Measurements from ENCODE around the gene BBS12. TPM values are rescaled to one million over a fixed set of nuclear protein-coding genes. Genes with fewer than 3 reads are reported as not detected.

Gene BBS12
- total and polyA plus RNA-seq, 4 donors: 1.6 to 6.7 (median 3.1) TPM

GRCh38 chr4:122766353-122766705, 33.8 kb downstream of the BBS12 start:
- TF ChIP-seq CTCF (IDR thresholded peaks at IDR 0.05; ENCODE audit: control extremely low read depth, extremely low read depth): no peak
- peaks cover 0 to 3% (median 0%) of the 10 kb centered on the region in 5 donors for H3K4me1 ChIP-seq (ENCODE audit: control insufficient read depth in 5 of 5, insufficient read depth in 5 of 5, low read length in 5 of 5)
- ATAC-seq (ENCODE audit: insufficient read depth, low FRiP score): no peak
- H3K27ac ChIP-seq (ENCODE audit: low read depth in 1 of 2, low read length in 1 of 2): no peak overlapping the region
- H3K27me3 ChIP-seq (ENCODE audit: control insufficient read depth in 3 of 3, insufficient read depth in 3 of 3, low read length in 2 of 3): no peaks in the 10 kb centered on the region
- no peaks in the 10 kb centered on the region for H3K9me3 ChIP-seq (ENCODE audit: control insufficient read depth in 4 of 4, insufficient read depth in 3 of 4, low read length in 3 of 4)
- WGBS, 2 donors: 95 to 96% methylated on average over 3 of the region's 3 CpGs
- DNase-seq: no peak
- no peak overlapping the region for H3K9ac ChIP-seq (ENCODE audit: insufficient read depth in 1 of 2, low read length in 2 of 2)
- no peak overlapping the region for H3K4me3 ChIP-seq
- H3K36me3 ChIP-seq (ENCODE audit: control insufficient read depth in 4 of 4, insufficient read depth in 4 of 4, low read length in 4 of 4): no peaks in the 10 kb centered on the region

- ATAC-seq (ENCODE audit: insufficient read depth, low FRiP score) (no peak), DNase-seq (no peak)
- 46 to 62% methylated on average over 2 of the region's 2 CpGs for WGBS, 2 donors
- H3K27me3 ChIP-seq (ENCODE audit: control insufficient read depth in 3 of 3, insufficient read depth in 3 of 3, low read length in 2 of 3): no peaks in the 10 kb centered on the region
- no peaks in the 10 kb centered on the region for H3K36me3 ChIP-seq (ENCODE audit: control insufficient read depth in 4 of 4, insufficient read depth in 4 of 4, low read length in 4 of 4)
- no peak overlapping the region for H3K27ac ChIP-seq (ENCODE audit: low read depth in 1 of 2, low read length in 1 of 2)
- peaks cover 0 to 3% (median 0%) of the 10 kb centered on the region in 5 donors for H3K4me1 ChIP-seq (ENCODE audit: control insufficient read depth in 5 of 5, insufficient read depth in 5 of 5, low read length in 5 of 5)
- no peaks in the 10 kb centered on the region for H3K9me3 ChIP-seq (ENCODE audit: control insufficient read depth in 4 of 4, insufficient read depth in 3 of 4, low read length in 3 of 4)
- no peak overlapping the region for H3K4me3 ChIP-seq
- no peak for TF ChIP-seq CTCF (IDR thresholded peaks at IDR 0.05; ENCODE audit: control extremely low read depth, extremely low read depth)
- H3K9ac ChIP-seq (ENCODE audit: insufficient read depth in 1 of 2, low read length in 2 of 2): no peak overlapping the region
Observed at GRCh38 chr4:122766950-122767349, 34.4 kb downstream of the BBS12 start.

- no peaks in the 10 kb centered on the region for H3K36me3 ChIP-seq (ENCODE audit: control insufficient read depth in 4 of 4, insufficient read depth in 4 of 4, low read length in 4 of 4)
- DNase-seq: no peak
- no peak overlapping the region for H3K9ac ChIP-seq (ENCODE audit: insufficient read depth in 1 of 2, low read length in 2 of 2)
- H3K9me3 ChIP-seq (ENCODE audit: control insufficient read depth in 4 of 4, insufficient read depth in 3 of 4, low read length in 3 of 4): no peaks in the 10 kb centered on the region
- no peak overlapping the region for H3K4me3 ChIP-seq
- ATAC-seq (ENCODE audit: insufficient read depth, low FRiP score): no peak
- H3K4me1 ChIP-seq (ENCODE audit: control insufficient read depth in 5 of 5, insufficient read depth in 5 of 5, low read length in 5 of 5): no peaks in the 10 kb centered on the region
- H3K27me3 ChIP-seq (ENCODE audit: control insufficient read depth in 3 of 3, insufficient read depth in 3 of 3, low read length in 2 of 3): no peaks in the 10 kb centered on the region
- TF ChIP-seq CTCF (IDR thresholded peaks at IDR 0.05; ENCODE audit: control extremely low read depth, extremely low read depth): no peak
- WGBS, 2 donors: 62 to 86% methylated on average over 1 of the region's 1 CpG
- no peak overlapping the region for H3K27ac ChIP-seq (ENCODE audit: low read depth in 1 of 2, low read length in 1 of 2)
Observed at GRCh38 chr4:122771724-122772123, 39.2 kb downstream of the BBS12 start.

GRCh38 chr4:122772311-122772710, 39.8 kb downstream of the BBS12 start:
- no peak overlapping the region for H3K27ac ChIP-seq (ENCODE audit: low read depth in 1 of 2, low read length in 1 of 2)
- H3K36me3 ChIP-seq (ENCODE audit: control insufficient read depth in 4 of 4, insufficient read depth in 4 of 4, low read length in 4 of 4): no peaks in the 10 kb centered on the region
- H3K9me3 ChIP-seq (ENCODE audit: control insufficient read depth in 4 of 4, insufficient read depth in 3 of 4, low read length in 3 of 4): no peaks in the 10 kb centered on the region
- no peak overlapping the region for H3K9ac ChIP-seq (ENCODE audit: insufficient read depth in 1 of 2, low read length in 2 of 2)
- TF ChIP-seq CTCF (IDR thresholded peaks at IDR 0.05; ENCODE audit: control extremely low read depth, extremely low read depth): no peak
- WGBS, 2 donors: 71 to 73% methylated on average over 6 of the region's 6 CpGs
- ATAC-seq (ENCODE audit: insufficient read depth, low FRiP score): no peak
- DNase-seq: no peak
- H3K27me3 ChIP-seq (ENCODE audit: control insufficient read depth in 3 of 3, insufficient read depth in 3 of 3, low read length in 2 of 3): no peaks in the 10 kb centered on the region
- H3K4me1 ChIP-seq (ENCODE audit: control insufficient read depth in 5 of 5, insufficient read depth in 5 of 5, low read length in 5 of 5): no peaks in the 10 kb centered on the region
- no peak overlapping the region for H3K4me3 ChIP-seq
